Thyroid gland (tissue), 4 donors: ENCODE measurements around the gene UBE2D1.

ENCODE experiments used
- POLR2A ChIP-seq, 2 donors: fragments of 450-650 bp; IDR thresholded peaks; one replicate each; pipeline ENCODE4 v1.6.1; 2017; ENCODE audit warnings: antibody characterized with exemption in 2 of 2, mild to moderate bottlenecking in 2 of 2, moderate library complexity in 1 of 2
- TF ChIP-seq, protein P1 (sequence below), 6 experiments: fragments of 200-600 bp in 3 of 6; fragments of 450-650 bp in 3 of 6; sonication (generic) in 3 of 6; IDR thresholded peaks; one replicate each; pipeline ENCODE4 v1.5.1; 2016 to 2019; ENCODE audit warnings: antibody characterized with exemption in 6 of 6, mild to moderate bottlenecking in 2 of 6, inconsistent platforms in 1 of 6, moderate library complexity in 1 of 6

DNA sequence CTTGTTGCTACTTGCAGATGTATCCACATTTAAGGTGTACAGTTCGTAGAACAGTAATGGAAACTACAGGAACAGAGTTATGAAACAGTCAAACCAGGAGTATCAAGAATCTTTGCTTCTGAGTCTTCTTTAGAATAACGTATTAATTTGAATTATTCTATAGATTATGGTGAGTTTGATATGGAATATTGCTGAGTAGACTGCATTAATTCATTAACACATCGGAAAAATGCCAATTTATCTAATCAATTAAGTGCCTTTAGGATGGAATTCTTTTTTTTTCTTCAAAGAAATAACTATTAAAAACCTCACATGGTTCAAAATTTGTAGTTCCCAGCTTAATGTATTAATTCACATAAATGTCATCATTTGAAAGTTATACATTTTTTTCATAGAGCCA is 54.2 kb downstream of the UBE2D1 start:
- TF ChIP-seq, protein P1, sequence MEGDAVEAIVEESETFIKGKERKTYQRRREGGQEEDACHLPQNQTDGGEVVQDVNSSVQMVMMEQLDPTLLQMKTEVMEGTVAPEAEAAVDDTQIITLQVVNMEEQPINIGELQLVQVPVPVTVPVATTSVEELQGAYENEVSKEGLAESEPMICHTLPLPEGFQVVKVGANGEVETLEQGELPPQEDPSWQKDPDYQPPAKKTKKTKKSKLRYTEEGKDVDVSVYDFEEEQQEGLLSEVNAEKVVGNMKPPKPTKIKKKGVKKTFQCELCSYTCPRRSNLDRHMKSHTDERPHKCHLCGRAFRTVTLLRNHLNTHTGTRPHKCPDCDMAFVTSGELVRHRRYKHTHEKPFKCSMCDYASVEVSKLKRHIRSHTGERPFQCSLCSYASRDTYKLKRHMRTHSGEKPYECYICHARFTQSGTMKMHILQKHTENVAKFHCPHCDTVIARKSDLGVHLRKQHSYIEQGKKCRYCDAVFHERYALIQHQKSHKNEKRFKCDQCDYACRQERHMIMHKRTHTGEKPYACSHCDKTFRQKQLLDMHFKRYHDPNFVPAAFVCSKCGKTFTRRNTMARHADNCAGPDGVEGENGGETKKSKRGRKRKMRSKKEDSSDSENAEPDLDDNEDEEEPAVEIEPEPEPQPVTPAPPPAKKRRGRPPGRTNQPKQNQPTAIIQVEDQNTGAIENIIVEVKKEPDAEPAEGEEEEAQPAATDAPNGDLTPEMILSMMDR (IDR thresholded peaks at IDR 0.05), result no peak
- no peak for TF ChIP-seq POLR2A (IDR thresholded peaks at IDR 0.05)
